GM12865 (cell line): ENCODE data around the gene OR4F15.
"Not testable (repeated sequence)": the region's sequence is repeated elsewhere in the genome, so short reads cannot be mapped to it uniquely, and the experiment has no call there.

Source experiments
- DNase-seq: peaks from one replicate; pipeline ENCODE4 v3.0.0; 2010; ENCODE audit warnings: low read depth
- H3K4me3 ChIP-seq: 2 replicates; pipeline ENCODE4 v1.5.1; 2011; ENCODE audit warnings: mild to moderate bottlenecking, low read depth, low read length, control low read depth
- TF ChIP-seq, protein P1 (sequence below): IDR thresholded peaks from 2 replicates; pipeline ENCODE4 v1.5.1; 2011; ENCODE audit warnings: low read length, control low read depth, low read depth, inconsistent platforms; ENCODE audit not compliant: insufficient read depth; ENCODE audit errors: missing control alignments

The OR4F15 gene, protein sequence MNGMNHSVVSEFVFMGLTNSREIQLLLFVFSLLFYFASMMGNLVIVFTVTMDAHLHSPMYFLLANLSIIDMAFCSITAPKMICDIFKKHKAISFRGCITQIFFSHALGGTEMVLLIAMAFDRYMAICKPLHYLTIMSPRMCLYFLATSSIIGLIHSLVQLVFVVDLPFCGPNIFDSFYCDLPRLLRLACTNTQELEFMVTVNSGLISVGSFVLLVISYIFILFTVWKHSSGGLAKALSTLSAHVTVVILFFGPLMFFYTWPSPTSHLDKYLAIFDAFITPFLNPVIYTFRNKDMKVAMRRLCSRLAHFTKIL

DNA sequence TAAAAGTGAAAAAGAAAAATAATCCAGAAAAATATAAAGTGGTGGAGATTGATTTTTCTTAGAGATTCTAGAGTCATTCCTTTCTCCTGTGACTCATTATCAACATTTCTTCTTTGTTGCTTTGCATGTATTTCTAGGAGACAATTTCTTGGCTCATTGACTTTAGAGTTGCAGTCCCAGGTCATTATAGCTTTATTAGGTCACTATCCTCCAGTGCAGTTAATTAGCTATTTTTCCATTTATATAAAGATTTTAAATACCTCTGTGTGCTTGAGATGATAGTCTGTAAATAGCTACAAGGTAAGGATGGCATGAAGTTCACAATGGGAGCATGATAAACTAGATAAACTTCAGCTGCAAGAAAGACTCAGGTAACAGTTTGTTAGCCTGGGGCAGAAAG is at the start of gene OR4F15:
TSS of gene OR4F15 (plus strand) at position 301 of the 400 bp plus-strand sequence. CDS start 5,985 bp downstream, outside the sequence.
- TF ChIP-seq, protein P1, sequence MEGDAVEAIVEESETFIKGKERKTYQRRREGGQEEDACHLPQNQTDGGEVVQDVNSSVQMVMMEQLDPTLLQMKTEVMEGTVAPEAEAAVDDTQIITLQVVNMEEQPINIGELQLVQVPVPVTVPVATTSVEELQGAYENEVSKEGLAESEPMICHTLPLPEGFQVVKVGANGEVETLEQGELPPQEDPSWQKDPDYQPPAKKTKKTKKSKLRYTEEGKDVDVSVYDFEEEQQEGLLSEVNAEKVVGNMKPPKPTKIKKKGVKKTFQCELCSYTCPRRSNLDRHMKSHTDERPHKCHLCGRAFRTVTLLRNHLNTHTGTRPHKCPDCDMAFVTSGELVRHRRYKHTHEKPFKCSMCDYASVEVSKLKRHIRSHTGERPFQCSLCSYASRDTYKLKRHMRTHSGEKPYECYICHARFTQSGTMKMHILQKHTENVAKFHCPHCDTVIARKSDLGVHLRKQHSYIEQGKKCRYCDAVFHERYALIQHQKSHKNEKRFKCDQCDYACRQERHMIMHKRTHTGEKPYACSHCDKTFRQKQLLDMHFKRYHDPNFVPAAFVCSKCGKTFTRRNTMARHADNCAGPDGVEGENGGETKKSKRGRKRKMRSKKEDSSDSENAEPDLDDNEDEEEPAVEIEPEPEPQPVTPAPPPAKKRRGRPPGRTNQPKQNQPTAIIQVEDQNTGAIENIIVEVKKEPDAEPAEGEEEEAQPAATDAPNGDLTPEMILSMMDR, result no peak
- H3K4me3 ChIP-seq, result no peak within 1 kb of the TSS

DNA sequence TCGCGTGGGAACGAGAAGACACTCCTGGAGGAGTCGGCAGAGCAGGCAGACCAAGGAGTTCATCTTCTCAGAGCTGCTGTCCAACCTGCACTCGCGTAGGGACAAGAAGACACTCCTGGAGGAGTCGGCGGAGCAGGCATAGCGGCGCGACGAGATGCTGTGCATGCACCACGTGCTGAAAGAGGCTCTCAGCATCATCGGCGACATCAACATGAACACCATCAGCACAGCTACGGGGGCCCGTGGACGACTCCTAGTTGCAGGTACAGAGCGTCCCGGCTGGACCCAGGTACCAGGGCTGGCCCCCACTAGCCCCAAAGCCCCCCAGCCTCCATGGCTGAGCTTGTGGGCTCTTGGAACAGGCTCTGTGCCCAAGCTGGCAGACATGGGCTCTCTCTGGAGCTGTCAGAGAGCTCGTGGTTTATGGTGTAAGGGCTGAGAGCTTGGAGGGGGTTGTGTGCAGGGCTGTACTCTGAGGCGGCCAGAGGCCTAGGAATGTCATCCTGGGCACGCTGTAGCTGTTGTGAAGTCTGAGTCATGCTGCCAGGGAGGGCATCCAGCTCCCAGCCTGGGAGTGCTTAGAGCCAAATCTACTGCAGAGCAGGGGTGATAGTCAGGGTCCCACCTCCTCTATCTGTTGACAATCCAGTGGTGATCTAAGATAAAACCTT is 47.2 kb upstream of the OR4F15 start:
- not testable (repeated sequence) for DNase-seq, H3K4me3 ChIP-seq

More for the DNA sequence above, at the start of gene OR4F15:
- no peak for DNase-seq

DNA sequence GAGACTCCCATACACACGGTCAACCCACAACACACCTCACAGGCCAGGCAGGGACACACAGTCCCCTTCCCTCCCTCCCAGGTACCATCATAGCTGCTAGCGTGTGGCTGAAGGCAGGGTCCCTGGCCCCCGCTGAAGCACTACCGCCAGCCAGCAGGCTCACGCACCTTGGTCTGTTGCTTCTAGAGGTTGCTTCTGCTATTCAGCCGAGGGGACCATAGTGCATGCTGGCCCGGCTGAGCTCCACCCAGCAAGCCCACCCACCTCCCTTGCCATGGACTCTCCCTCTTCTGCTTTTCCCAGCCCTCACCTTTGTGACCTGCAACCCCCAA is 46.7 kb upstream of the OR4F15 start:
- not testable (repeated sequence) for DNase-seq, H3K4me3 ChIP-seq

DNA sequence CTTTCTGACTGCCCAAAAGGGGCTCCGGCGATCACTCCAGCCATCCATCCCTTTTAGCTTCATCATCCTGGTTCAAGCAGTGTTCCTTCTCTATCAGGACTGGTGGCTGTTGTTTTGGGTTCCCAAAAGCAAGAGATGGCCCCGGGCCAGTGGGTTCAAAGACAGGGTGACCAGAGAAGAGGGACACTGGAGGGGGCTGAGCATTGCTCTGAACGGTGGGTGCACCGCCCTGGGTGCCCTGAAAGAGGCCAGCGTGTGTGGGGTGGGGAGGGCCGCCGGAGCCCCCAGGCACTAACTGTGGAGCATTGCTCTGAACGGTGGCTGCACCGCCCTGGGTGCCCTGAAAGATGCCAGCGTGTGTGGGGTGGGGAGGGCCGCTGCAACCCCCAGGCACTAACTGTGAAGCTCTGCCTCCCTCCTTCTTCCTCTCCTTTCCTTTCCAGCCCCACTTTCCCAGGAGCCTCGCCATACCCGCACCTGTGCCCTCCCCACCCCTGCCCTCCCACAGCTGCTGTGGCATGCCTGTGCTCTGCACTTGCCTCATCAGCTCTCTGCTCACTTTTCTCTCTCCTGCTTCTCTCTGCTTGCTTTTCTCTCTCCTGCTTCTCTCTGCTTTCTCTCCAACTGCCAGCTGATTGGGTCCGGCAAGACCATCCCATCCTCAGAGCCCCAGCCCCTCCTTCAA is 46.1 kb upstream of the OR4F15 start:
- H3K4me3 ChIP-seq, result no peak overlapping the region
- TF ChIP-seq, protein P1, result no peak
- DNase-seq, result no peak

DNA sequence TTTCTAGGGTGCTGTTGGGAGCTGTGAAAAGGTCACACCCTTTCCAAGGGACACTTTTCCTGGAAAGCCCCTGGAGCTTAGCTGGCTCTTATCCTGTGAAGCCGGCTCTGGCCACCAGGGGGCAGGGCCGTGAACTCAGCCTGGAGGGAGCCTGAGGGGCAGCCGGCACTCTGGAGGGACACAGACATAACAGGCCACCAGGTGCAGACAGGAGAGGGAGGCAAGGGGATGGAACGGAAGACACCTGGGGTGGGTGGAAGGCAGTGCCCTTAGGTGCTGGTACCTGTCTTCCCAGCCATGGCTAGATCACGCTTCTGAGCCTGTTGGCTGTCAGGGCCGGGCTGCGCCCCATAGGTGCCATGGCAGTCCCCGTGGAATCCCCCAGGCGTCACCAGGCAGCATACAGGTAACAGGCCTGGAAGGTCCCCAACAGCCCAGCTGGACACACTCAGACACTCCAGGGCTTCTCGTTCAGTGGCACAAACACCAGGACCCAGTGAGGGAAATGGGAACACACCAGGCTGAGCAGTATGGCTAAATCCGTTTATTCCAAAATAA is 44.8 kb upstream of the OR4F15 start:
- peak; percentile 43 for DNase-seq
- H3K4me3 ChIP-seq, result not testable (repeated sequence)

DNA sequence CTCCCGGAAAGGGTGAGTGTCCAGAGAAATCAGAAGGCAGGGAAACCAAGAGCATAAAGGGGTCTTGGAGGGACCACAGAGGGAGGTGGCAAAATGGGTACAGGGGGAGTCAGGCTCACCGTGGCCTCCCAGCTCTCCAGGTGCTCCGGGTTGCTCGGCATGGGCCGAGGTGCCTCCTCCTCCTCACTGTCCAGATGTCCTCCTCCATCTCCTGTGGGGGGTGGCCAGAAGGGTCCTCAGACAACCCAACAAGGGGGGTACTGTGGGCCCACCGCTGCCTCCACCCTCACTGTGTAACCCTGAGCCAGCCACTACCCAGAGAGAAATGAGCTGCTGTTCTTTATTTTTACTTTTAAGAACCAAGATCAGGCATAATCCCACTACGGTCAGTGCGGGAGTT is 39.1 kb upstream of the OR4F15 start:
- no peak overlapping the region for H3K4me3 ChIP-seq
- TF ChIP-seq, protein P1, result no peak
- no peak for DNase-seq

DNA sequence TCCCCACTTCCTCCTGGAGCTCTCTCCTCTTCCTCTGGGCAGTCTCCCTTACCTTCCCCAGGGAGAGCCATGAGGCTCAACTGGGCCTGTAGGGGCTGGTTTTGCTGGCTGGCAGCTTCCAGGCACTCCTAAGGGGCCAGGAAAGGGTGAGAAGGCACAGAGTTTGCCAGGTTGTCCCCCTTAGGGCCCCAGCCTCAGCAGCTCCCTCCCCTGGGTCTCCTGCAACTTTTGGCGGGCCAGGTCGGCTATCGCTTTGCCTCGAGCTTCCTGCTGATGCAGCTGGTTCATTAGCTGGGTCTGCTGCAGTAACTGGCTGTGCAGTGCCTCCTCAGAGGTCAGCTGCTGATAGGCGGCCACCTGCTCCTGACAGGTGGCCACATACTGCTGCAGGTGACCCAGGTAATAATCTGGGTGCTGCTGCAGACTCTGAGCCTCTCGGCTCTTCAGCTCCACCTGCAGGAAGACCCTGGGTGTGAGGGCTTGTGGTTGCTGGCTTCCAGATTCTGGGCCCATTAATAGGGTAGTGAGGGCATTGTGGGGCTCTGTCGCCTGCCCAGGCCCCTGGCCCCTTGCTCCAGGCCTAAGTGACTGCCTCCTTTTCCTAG is 38.4 kb upstream of the OR4F15 start:
- DNase-seq, result peak; percentile 12
- no peak overlapping the region for H3K4me3 ChIP-seq
- TF ChIP-seq, protein P1, result peak; percentile 38

DNA sequence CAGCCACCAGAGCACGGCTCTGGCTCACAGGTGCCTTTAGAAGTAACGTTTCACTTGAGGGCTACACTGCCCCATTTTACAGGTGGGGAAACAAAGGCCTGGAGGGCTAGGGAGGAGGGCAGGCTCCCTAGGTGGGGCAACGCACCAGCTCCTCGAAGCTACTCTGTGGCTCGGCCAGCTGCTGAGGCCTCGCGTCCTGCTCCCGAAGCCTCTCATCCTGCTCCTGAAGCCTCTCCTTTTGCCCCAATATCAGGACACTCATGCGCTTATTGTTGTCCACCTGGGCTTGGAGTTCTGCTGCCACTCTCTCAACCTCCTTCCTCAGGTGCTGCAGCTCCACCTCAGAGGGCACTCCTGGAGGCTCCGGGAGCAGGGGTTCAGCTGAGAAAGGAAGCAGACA is 36.9 kb upstream of the OR4F15 start:
- H3K4me3 ChIP-seq, result no peak overlapping the region
- no peak for DNase-seq
- TF ChIP-seq, protein P1, result no peak

DNA sequence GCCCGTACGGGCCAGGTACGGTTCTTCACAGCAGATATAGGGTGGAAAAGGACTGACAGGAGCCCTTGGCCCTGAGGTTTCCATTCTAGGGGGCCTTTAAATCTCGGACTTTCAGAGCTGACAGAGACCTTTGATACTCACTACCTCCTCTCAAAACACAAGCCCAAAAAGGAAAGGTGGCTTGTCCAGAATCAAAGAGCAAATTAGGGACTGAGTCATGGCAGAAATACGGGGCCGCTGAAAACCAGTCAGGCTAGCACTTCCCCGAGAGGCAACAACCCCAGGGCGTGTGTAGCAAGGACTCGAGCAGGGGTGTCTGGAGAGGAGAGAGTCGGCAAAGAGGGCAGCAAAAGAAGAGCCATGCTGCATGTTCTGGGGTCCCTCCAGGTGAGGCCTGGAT is 33.4 kb upstream of the OR4F15 start:
- not testable (repeated sequence) for DNase-seq

DNA sequence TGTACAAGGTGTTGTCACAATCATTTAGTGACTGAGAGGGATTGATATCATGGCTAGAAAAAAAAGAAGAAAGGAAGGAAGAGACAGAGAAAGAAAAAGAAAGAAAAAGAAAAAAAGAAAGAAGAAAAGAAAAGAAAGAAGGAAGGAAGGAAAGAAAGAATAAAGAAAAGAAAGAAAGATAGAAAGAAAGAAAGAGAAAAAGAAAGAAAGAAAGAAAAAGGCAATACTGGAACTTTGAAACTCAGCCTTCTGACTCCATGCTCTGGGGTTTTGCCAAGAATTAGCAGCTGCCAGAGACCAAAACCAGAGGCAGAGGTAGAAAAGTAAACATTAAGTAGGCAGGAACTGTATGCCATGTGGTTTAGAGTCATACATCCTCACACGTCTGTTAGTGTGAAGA is 31.8 kb upstream of the OR4F15 start:
- DNase-seq, result not testable (repeated sequence)

More for the DNA sequence above, 33.4 kb upstream of the OR4F15 start:
- not testable (repeated sequence) for H3K4me3 ChIP-seq

More for the DNA sequence above, 31.8 kb upstream of the OR4F15 start:
- H3K4me3 ChIP-seq, result not testable (repeated sequence)
